ENCODE data around the gene CD3G.
A peak's percentile ranks its signal among the peaks of the same experiment; 100 is the strongest.

Gene CD3G

DNA sequence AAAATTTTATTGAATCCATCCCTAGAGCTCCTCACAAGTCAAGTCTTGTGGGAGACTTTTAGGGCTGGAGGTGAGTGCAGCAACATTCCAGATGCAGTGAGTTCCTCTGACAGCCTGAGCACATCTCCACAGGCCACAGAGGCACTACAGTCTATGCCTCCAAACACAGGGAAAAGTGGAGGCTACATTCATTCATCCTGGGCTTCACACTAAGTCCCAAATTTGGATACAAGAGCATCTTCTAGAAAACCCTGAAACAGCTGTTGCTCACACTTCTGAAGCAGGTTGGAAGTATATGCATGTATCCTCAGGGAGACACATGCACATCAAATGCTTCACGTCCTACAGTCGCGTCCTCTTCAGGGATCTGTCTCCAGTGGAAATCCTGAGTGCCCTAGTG lies 2.9 kb upstream of the CD3G start:
- no peak overlapping the region for H3K4me3 ChIP-seq (ENCODE audit: low read depth, low read length)
- TF ChIP-seq, protein P1, sequence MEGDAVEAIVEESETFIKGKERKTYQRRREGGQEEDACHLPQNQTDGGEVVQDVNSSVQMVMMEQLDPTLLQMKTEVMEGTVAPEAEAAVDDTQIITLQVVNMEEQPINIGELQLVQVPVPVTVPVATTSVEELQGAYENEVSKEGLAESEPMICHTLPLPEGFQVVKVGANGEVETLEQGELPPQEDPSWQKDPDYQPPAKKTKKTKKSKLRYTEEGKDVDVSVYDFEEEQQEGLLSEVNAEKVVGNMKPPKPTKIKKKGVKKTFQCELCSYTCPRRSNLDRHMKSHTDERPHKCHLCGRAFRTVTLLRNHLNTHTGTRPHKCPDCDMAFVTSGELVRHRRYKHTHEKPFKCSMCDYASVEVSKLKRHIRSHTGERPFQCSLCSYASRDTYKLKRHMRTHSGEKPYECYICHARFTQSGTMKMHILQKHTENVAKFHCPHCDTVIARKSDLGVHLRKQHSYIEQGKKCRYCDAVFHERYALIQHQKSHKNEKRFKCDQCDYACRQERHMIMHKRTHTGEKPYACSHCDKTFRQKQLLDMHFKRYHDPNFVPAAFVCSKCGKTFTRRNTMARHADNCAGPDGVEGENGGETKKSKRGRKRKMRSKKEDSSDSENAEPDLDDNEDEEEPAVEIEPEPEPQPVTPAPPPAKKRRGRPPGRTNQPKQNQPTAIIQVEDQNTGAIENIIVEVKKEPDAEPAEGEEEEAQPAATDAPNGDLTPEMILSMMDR (IDR thresholded peaks at IDR 0.05; ENCODE audit: borderline replicate concordance, insufficient read depth, low read depth, low read length), result no peak

GRCh38 chr11:118341815-118342489 lies 2.2 kb upstream of the CD3G start:
- TF ChIP-seq, protein P1 (IDR thresholded peaks at IDR 0.05; ENCODE audit: borderline replicate concordance, insufficient read depth, low read depth, low read length), result no peak
- H3K4me3 ChIP-seq (ENCODE audit: low read depth, low read length), result no peak overlapping the region

- TF ChIP-seq, protein P1 (IDR thresholded peaks at IDR 0.05; ENCODE audit: borderline replicate concordance, insufficient read depth, low read depth, low read length), result no peak
These were observed 1.5 kb upstream of the CD3G start, which contains the start of gene CD3D for GRCh38 chr11:118342503-118343161. Gene CD3D, minus strand, starts transcription at chr11:118342705. Its CDS starts 98 bp downstream, at chr11:118342607.

GRCh38 chr11:118343248-118343647 lies 896 bp upstream of the CD3G start:
- TF ChIP-seq, protein P1 (IDR thresholded peaks at IDR 0.05; ENCODE audit: borderline replicate concordance, insufficient read depth, low read depth, low read length), result no peak
- no peak overlapping the region for H3K4me3 ChIP-seq (ENCODE audit: low read depth, low read length)

More at GRCh38 chr11:118342503-118343161, 1.5 kb upstream of the CD3G start, which contains the start of gene CD3D:
- H3K4me3 ChIP-seq (ENCODE audit: low read depth, low read length), result no peak within 1 kb of the TSS

DNA sequence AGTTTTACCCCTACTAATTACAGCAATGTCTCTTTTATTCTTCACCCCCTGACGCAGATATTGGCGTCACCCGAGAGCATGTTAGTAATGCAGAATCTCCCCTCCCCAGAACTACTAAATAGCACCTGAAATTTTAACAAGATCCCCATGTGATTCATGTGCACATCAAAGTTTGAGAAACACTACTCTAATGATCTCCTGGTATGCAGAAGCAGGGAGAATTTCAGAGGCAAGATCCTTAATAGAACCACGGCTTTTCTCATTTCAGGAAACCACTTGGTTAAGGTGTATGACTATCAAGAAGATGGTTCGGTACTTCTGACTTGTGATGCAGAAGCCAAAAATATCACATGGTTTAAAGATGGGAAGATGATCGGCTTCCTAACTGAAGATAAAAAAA lies 5.3 kb downstream of the CD3G start:
- TF ChIP-seq, protein P1 (IDR thresholded peaks at IDR 0.05; ENCODE audit: borderline replicate concordance, insufficient read depth, low read depth, low read length), result no peak
- no peak overlapping the region for H3K4me3 ChIP-seq (ENCODE audit: low read depth, low read length)

GRCh38 chr11:118353084-118353710 lies 9.1 kb downstream of the CD3G start:
- TF ChIP-seq, protein P1 (IDR thresholded peaks at IDR 0.05; ENCODE audit: borderline replicate concordance, insufficient read depth, low read depth, low read length), result 0 out of 2 replicates have a peak, but pooled peaks have one; percentile 7
- H3K4me3 ChIP-seq (ENCODE audit: low read depth, low read length), result no peak overlapping the region
